ENCODE results near the gene STIMATE.

The STIMATE gene

GRCh38 chr3:52912885-52913731, 15.8 kb upstream of the STIMATE start:
- POLR2A ChIA-PET (ENCODE audit: low non-redundant PET), result no interaction called here
- no peak overlapping the region for H3K27ac ChIP-seq
- CTCF ChIA-PET, result no interaction called here
- DNase-seq (ENCODE audit: low spot score), result no peak
- no peak for TF ChIP-seq CTCF (conservative IDR thresholded peaks at IDR 0.05; ENCODE audit: low read depth)

GRCh38 chr3:52910823-52911222, 13.5 kb upstream of the STIMATE start:
- ChIA-PET CTCF (no interaction called here), POLR2A (ENCODE audit: low non-redundant PET) (no interaction called here)
- H3K27ac ChIP-seq, result no peak overlapping the region
- no peak for DNase-seq (ENCODE audit: low spot score)
- no peak for TF ChIP-seq CTCF (conservative IDR thresholded peaks at IDR 0.05; ENCODE audit: low read depth)

- no peak for DNase-seq (ENCODE audit: low spot score)
- CTCF ChIA-PET, result no interaction called here
- H3K27ac ChIP-seq, result no peak overlapping the region
- TF ChIP-seq CTCF (conservative IDR thresholded peaks at IDR 0.05; ENCODE audit: low read depth), result no peak
- POLR2A ChIA-PET (ENCODE audit: low non-redundant PET), result no interaction called here
Measured at GRCh38 chr3:52907497-52907896, 10.1 kb upstream of the STIMATE start.

- DNase-seq (ENCODE audit: low spot score), result no peak
- no peak overlapping the region for H3K27ac ChIP-seq
- no peak for TF ChIP-seq CTCF (conservative IDR thresholded peaks at IDR 0.05; ENCODE audit: low read depth)
- ChIA-PET POLR2A (ENCODE audit: low non-redundant PET) (no interaction called here), CTCF (interaction anchor here (0.6 kb wide), 1 partner anchor 400 kb away, joined by 3 read pairs; no protein-coding TSS in a partner anchor)
Measured at GRCh38 chr3:52904552-52904951, 7.2 kb upstream of the STIMATE start.

- DNase-seq (ENCODE audit: low spot score), result no peak
- ChIA-PET CTCF (no interaction called here), POLR2A (ENCODE audit: low non-redundant PET) (no interaction called here)
- no peak for TF ChIP-seq CTCF (conservative IDR thresholded peaks at IDR 0.05; ENCODE audit: low read depth)
- H3K27ac ChIP-seq, result no peak overlapping the region
Measured at GRCh38 chr3:52904000-52904399, 6.7 kb upstream of the STIMATE start.

- TF ChIP-seq CTCF (conservative IDR thresholded peaks at IDR 0.05; ENCODE audit: low read depth), result no peak
- CTCF ChIA-PET, result no interaction called here
- POLR2A ChIA-PET (ENCODE audit: low non-redundant PET), result no interaction called here
- H3K27ac ChIP-seq, result peak overlapping the region; percentile 53
- DNase-seq (ENCODE audit: low spot score), result peak; percentile 31
Measured at GRCh38 chr3:52896613-52897012, 735 bp downstream of the STIMATE start.

Measured in RWPE1 (cell line).